ENCODE data around the gene CD247. TPM values are rescaled to one million over a fixed set of nuclear protein-coding genes. Genes with fewer than 3 reads are reported as not detected.
A peak's percentile ranks its signal among the peaks of the same experiment; 100 is the strongest.

The CD247 gene
- total RNA-seq, 3 donors from 2014 or later: 4.6 to 6.1 (median 4.6) TPM

DNA sequence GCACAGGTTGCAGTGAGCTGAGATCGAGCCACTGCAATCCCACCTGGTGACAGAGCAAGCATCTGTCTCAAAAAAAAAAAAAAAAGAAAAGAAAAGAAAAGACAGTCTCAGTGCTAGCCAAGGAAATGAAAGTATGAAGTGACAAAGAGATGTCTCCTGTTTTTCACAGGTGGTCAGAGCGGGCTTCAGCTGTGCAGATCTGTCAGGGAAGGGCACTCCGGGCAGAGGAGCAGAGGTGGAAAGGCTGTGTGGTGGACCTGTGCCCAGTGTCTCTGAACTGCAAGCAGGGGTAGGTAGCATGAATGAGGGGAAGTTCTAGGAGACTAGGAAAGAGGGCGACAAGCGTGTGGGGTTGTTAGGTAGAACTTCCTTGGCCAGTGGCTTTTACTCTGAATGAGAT, 67.5 kb downstream of the CD247 start:
- Histone ChIP-seq H3K4me3 (no peak overlapping the region), H3K9me3 (no peaks in the 10 kb centered on the region), H3K36me3 (ENCODE audit: low read depth) (no peaks in the 10 kb centered on the region), H3K4me1 (ENCODE audit: low read depth) (peaks cover 4% of the 10 kb centered on the region)
- DNase-seq (no peak), ATAC-seq (no peak)
- intact Hi-C loops (cut with DNase I, micrococcal nuclease): no loop called here
- TF ChIP-seq, protein P1, sequence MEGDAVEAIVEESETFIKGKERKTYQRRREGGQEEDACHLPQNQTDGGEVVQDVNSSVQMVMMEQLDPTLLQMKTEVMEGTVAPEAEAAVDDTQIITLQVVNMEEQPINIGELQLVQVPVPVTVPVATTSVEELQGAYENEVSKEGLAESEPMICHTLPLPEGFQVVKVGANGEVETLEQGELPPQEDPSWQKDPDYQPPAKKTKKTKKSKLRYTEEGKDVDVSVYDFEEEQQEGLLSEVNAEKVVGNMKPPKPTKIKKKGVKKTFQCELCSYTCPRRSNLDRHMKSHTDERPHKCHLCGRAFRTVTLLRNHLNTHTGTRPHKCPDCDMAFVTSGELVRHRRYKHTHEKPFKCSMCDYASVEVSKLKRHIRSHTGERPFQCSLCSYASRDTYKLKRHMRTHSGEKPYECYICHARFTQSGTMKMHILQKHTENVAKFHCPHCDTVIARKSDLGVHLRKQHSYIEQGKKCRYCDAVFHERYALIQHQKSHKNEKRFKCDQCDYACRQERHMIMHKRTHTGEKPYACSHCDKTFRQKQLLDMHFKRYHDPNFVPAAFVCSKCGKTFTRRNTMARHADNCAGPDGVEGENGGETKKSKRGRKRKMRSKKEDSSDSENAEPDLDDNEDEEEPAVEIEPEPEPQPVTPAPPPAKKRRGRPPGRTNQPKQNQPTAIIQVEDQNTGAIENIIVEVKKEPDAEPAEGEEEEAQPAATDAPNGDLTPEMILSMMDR (IDR thresholded peaks at IDR 0.05): no peak

DNA sequence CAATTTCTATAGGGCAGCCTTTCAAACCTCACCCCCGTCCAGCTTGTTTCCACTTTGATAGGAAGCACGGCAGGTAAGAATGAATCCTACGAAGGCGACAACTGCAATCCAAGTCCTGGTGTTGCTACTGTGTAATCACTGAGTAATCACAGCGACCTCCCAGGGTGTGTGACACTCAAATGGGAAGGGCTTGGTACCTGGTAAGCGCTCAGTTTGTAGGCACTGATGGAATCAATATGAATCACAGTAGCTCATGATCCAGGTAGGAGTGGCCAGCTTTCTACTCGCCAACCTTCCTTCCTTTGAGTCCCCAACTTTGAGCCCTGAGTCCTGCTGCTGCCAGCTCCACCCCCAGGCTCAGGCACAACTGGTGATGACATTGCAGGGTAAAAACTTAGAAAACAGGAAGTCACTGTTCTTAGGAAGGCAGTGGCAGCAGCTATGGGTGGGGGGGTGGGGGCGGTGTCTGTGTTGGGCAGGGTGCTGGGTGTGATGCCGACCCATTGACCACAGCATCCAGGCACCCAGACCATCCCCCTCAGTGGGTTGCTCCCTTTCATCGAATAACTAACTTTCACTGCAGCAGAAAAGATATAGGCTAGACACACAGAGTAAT, 70.7 kb downstream of the CD247 start:
- intact Hi-C loops (cut with DNase I, micrococcal nuclease): no loop called here
- ATAC-seq (peak; percentile 93), DNase-seq (peak; percentile 68 to 80 (median 68))
- Histone ChIP-seq H3K9me3 (no peaks in the 10 kb centered on the region), H3K4me3 (no peak overlapping the region), H3K36me3 (ENCODE audit: low read depth) (no peaks in the 10 kb centered on the region), H3K4me1 (ENCODE audit: low read depth) (peaks cover 4% of the 10 kb centered on the region)
- TF ChIP-seq, protein P1 (IDR thresholded peaks at IDR 0.05): no peak

DNA sequence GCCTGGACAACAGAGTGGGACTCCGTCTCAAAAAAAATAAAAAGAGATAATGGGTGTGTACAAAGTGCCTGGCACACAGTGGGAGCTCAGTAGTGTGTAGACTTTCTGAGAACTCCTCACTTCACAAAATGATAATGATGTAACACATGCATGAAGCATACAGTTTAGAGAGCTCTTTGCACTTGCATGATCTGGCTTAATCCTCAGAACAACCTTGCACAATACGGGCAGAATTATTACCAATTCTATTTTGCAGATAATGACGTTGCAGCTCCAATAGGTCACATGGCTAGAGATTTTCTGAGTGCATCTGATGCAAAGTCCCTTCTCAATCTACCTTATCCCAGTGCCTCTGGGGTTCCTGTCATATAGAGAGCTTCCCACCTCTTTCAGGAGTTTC, 71.4 kb downstream of the CD247 start:
- no peak overlapping the region for H3K4me3 ChIP-seq
- no peaks in the 10 kb centered on the region for H3K36me3 ChIP-seq (ENCODE audit: low read depth)
- no peaks in the 10 kb centered on the region for H3K9me3 ChIP-seq
- TF ChIP-seq, protein P1 (IDR thresholded peaks at IDR 0.05): no peak
- ATAC-seq: no peak
- H3K4me1 ChIP-seq (ENCODE audit: low read depth): peaks cover 8% of the 10 kb centered on the region
- no peak for DNase-seq
- intact Hi-C loops (cut with DNase I, micrococcal nuclease): no loop called here

DNA sequence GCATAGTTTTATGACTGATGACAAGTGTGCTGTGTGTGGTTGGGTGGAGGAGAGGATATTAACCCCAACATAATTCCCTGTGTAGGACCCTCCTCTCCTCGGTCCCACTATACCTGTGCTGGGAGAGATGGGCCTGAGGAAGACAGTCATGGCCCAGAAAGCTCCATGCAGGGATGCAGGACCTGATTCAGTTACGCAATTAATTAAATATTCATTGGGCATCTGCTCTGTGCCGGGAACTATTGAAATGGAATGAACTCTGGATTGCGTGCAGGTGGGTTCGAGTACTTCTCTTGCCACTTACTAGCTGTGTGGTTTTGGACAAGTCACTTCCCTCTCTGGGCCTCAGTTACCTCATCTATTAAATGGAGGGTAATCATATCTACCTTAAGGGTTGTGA, 74.6 kb downstream of the CD247 start:
- Histone ChIP-seq H3K4me1 (ENCODE audit: low read depth) (peaks cover 20% of the 10 kb centered on the region), H3K4me3 (no peak overlapping the region), H3K9me3 (no peaks in the 10 kb centered on the region), H3K36me3 (ENCODE audit: low read depth) (no peaks in the 10 kb centered on the region)
- no peak for DNase-seq
- intact Hi-C loops (cut with DNase I, micrococcal nuclease): loop anchor here in 1 of 2 donors (5.0 kb wide), 1 partner anchor 376 kb away; no protein-coding TSS in a partner anchor
- TF ChIP-seq, protein P1 (IDR thresholded peaks at IDR 0.05): no peak
- ATAC-seq: no peak

DNA sequence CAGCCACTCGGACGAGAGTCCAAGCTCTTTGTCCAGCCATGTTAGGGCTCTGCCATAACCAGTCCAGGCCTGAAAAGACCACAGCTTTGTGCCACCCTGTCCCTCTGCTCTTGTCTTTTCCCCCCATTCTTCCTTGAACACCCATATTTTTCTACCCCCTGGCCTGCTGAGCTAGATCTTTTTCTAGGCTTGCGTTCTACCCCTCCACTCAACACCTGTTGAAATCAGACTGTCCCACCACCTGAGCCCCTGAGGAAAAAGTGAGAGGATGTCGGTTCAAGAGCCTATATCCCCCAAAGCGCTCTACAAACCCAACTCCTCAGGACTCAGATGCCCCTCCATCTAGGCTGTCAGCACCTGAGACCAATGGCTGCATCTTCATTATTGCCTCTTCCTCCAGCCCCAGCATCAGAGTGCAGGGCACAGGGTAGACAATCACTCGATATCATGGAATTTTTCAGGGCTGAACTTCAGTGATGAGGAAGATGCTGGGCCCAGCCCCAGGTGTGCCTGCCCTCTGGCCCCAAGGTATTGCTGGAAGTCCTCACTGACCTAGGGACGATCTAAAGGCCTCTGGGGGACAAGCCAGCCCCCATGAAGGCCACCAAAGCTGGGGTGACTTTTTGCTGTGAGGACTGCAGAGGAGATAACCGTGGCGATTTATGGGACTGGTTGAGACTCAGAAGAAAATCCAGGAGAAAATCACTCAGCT, 75.3 kb downstream of the CD247 start:
- Histone ChIP-seq H3K9me3 (no peaks in the 10 kb centered on the region), H3K4me3 (no peak overlapping the region), H3K36me3 (ENCODE audit: low read depth) (no peaks in the 10 kb centered on the region), H3K4me1 (ENCODE audit: low read depth) (peaks cover 20% of the 10 kb centered on the region)
- intact Hi-C loops (cut with DNase I, micrococcal nuclease): loop anchor here in 1 of 2 donors (5.0 kb wide), 1 partner anchor 376 kb away; no protein-coding TSS in a partner anchor
- TF ChIP-seq, protein P1 (IDR thresholded peaks at IDR 0.05): no peak
- DNase-seq: no peak
- ATAC-seq: no peak
